HPDE6-E6E7 (cell line): ENCODE results near the gene PPFIBP2.

Experiments
- DNase-seq: peaks from one replicate; pipeline ENCODE4 v3.0.0; 2011; ENCODE audit warnings: missing footprints; ENCODE audit errors: extremely low spot score

PPFIBP2 gene

GRCh38 chr11:7551571-7551970 lies 37.8 kb downstream of the PPFIBP2 start:
- DNase-seq: no peak

- no peak for DNase-seq
Measured at GRCh38 chr11:7552666-7553065, 38.9 kb downstream of the PPFIBP2 start.

- DNase-seq: no peak
Measured at GRCh38 chr11:7555052-7555699, 41.4 kb downstream of the PPFIBP2 start.

DNA sequence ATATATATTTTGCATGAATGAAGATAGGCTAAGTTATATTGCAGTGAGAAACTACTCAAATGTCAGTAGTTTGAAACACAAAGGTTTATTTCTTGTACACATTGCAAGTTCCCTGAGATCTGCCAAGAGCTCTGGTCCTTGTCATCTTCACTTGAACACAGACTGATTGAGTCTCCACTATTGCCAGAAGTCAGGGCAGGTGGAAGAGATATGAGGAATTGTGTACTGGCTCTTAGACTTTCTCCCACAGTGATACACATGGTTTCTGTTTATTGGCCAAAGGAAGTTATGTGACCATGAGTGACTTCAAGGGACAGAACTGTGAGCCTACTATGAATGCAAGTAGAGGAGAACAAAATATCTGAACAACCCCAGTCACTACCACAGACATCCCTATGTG lies 44.2 kb downstream of the PPFIBP2 start:
- no peak for DNase-seq

DNA sequence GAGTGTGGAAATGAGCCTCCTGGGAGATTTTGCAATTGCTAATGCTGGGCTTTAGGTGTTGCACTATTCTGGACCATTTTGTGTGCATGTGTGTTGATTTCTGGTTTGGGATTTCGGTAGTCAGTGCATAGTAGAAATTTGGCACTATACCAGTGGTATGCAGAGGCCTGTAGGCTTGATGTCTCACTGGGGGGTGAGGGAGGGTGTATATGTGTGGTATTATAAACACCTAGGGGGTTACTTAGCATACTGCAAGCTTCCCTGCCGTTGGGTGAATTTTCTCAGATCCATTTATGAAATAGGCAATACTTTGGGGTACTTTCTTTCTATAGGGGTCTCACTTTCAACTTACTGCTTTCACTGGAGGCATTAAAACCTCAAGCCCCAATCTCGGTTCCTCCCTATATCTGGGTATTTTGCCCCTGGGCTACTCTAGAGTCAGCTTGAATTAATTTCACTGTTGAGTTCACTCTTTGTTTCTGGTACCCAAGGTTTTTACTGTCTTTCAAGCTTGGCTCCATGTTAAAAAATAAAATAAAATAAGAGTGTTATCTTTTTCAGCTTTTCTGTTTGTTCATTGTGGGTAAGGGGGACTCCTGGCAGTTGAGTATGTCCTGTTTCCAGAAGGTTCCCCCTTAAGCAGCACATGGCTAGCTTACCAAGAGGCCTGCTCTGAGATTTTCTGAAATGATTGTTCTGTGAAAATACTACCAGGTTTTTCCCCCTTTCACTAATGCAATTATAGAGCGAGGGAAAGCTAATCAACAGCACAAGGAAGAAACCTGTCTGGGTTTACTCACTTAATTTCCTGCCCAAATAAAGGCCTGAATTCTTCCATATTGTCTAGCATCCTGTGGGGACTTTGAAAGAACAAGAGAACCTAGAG lies 45.8 kb downstream of the PPFIBP2 start:
- DNase-seq: no peak

DNA sequence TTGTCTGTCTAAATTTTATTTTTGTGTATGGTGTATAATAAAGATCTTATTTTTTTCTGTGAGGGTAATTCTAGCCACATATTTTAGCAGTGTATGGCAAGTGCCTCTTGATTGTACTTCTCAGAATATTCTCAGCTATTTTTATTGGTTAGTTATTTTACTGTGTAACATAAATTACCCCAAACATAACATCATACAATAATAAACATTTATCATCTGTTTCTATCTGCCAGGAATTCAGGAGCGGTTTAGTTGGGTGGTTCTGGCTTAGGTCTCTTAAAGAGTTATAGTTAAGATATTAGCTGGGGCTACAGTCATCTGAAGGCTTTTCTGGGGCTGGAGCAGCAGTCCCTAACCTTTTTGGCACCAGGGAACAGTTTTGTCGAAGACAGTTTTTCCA lies 47.8 kb downstream of the PPFIBP2 start:
- no peak for DNase-seq

DNA sequence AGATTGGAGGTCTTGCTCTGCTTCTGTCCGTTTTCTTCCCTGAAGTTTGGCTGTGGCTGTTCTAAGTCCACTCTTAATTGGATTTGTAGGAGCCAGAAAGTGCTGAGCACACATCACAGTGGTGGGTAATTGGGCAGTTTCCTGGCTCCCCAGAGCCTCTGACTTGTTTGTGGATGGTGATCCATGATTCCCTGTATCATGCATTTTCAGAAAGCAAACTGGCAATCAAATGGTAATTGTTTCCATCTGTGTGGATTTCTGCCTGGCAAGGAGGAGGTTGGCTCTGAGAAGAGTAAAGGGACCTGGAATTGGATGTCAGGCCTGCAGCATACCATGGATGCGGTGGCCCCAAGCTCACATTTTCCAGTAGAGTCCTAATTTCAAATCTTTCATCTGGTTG lies 49.5 kb downstream of the PPFIBP2 start:
- DNase-seq: no peak

GRCh38 chr11:7564803-7565202 lies 51.0 kb downstream of the PPFIBP2 start:
- no peak for DNase-seq

GRCh38 chr11:7567311-7567710 lies 53.5 kb downstream of the PPFIBP2 start:
- no peak for DNase-seq

DNA sequence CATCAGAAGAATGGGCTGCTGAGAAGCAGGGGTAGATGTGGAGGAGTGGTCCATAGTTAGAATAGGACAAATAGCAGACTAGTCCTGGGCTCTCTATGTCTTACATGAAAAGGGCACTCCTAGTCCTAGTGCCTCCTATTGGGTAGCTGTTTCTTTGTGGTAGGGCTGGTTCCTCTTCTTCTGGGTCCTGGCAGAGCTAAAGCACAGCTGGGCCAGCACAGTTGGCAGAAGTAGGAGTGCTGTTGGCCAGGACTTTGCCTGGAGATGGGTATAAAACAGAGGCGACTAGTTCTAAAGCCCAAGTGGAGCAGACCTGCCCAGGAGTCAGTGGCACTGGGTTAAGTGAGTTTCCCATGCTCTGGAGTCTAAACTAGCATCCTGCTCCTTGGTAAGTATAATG lies 55.2 kb downstream of the PPFIBP2 start:
- no peak for DNase-seq

DNA sequence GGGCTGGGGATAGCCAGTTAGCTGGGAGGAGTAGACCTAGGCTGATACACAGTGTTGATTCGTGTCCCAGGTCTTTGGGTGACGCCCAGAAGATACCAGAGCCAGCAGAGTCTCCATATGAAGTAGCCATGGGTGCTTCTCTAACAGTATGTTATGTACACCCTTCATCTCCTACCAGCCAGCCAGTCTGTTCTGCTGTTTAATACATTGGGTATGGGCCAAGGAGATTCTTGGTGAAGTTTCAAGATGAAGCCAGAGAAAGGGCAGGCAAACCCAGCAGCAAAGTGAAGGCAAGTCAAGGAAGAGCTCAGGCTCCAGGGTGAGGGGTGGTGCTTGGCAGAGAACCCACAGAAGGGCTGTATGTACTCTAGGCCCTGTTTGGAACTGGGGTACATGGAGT lies 56.4 kb downstream of the PPFIBP2 start:
- no peak for DNase-seq

GRCh38 chr11:7570938-7571521 lies 57.2 kb downstream of the PPFIBP2 start:
- DNase-seq: no peak

DNA sequence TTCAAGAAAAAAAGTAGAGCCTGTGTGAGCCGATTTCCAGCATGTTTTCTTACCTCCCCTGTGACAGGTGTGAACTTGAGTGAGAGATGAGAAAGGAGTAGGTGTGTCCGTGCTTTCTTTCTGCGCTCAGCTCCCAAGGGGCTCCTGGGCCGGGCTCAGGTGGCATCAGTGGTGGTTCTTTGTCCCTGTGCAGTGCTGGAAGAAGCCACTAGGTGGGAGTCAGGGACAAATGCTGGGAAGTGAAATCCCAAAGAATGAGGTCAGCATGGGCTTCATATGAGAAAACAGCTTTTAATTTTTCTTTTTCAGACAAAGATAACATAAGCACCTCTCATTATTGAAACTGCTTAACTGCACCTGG lies 57.8 kb downstream of the PPFIBP2 start:
- DNase-seq: peak; percentile 54

- no peak for DNase-seq
Measured at GRCh38 chr11:7572001-7572712, 58.4 kb downstream of the PPFIBP2 start.

- DNase-seq: no peak
Measured at GRCh38 chr11:7573193-7573557, 59.4 kb downstream of the PPFIBP2 start.

DNA sequence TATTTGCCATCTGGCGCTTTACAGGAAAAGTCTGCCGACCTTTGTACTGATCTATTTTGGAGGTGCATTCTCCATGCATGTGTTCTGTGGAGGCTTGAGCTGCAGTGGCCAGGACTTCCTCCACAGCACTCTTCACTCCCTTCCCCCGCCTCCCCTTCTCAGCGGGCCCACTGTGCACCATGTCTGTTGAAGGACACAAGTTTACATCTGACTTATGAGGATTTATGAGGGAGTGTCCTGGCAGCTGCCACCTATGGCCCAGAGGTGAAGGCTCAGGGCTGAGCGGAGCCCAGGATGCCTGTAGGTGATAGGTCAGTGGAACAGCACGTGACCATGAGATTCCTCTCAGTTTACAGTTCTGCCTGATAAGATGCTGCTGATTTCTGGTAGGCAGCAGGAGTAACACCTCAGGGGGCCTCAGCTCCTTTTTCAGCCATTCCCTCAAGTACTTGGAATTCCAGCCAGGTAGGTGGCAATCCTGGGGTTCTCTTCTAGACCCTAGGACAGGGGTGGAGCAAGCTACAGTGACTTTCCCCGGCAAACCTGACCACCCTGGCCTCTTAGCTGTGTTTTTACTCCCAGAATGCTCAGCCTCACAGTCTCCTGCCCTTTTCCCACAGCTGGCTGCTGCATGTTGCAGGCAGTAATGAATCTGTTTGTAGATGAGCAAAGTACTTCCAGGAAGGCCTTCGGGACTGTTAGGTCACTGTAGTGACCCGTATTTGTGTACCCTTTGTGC lies 59.9 kb downstream of the PPFIBP2 start:
- no peak for DNase-seq

DNA sequence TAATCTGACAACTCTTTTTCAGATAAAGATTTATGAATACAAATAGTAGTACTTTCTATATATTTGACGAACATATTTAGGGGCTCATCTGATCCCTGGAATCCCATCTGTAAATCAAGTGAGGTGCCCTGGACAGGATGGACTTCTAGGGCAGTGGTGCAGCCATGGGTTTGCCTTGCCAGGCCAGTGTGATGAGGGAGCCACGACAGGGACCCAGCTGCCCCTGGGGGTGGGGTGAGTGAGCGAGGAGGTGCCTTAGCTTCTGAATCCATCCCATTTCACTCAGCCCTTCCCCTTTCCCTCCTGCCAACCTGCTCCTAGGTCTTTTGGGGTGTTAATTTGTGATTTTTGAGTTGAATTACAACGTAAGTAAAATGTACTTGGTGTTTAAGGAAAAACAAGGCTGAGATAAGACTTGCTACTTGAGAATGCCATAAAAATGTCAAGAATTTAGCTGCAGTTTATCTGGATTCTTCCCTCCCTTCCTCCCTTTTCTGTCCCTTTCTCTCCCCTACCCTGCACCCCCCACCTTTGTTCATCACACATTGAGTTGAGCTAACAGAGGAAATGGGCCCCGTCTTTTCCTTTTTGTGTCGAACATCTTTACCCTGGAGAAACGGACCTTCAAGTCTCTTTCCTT lies 60.8 kb downstream of the PPFIBP2 start:
- no peak for DNase-seq

DNA sequence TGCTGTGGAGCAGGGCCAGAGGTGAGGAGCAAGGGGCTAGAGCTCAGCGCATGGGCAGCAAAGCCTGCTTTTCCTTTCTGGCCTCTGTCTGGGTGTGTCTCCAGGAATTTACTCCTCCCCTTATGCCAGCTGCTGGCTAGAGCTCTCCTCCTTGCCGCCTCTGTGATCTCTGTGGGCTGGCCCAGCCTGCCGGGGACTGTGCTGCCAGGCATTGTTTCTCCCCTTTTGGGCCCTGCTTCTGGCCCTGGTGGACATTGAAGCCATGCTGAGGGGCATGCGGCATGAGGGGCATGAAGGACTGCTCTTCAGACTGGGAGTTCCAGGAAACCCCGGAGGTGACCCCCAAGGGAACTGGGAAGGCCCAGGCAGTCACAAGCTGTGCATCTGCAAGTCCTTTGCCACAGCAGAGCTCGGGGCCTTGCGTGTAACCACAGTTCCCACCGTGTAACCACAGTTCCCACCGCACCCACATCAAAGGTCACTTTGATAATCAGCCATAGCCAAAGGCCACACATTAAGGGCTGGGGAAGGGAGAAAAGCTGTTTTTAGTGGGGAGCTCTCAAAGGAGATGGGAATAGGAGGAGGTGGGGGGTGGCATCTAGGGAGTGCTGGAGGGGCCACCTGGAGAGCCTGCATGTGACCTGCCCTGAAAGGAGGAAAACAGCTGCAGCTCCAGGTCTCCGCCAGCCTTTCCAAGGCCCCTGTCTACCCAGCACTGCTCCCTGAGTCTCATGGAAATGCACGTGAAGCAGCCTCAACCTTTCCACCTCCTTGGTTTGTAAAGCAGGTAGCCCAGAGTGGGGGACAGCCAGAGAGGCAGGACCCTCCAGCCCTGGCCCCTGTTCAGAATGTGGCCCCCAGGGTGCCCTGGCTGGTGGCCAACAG lies 62.3 kb downstream of the PPFIBP2 start:
- peak; percentile 50 for DNase-seq

GRCh38 chr11:7576726-7577290 lies 63.0 kb downstream of the PPFIBP2 start:
- no peak for DNase-seq
